Lung (tissue), 12 donors: ENCODE results near the gene TTC8. TPM values are rescaled to one million over a fixed set of nuclear protein-coding genes. Genes with fewer than 3 reads are reported as not detected.

Experiments used
- ATAC-seq: fragments of 200-7000 bp; cut with Tn5 transposase; one replicate; pipeline ENCODE4 v1.9.1; 2020; ENCODE audit warnings: moderate number of reproducible peaks; ENCODE audit not compliant: insufficient read depth, low FRiP score
- DNase-seq, 3 donors: peaks; one replicate each; pipeline ENCODE4 v3.0.0-alpha.2; 2013 to 2017
- H3K27ac ChIP-seq, 2 donors: one replicate each; pipeline ENCODE4 v1.5.1; 2013; ENCODE audit warnings: mild to moderate bottlenecking in 2 of 2, moderate library complexity in 2 of 2, control low read depth in 1 of 2, inconsistent platforms in 1 of 2, low read depth in 1 of 2, low read length in 1 of 2
- H3K27me3 ChIP-seq, 3 donors: one replicate each; pipeline ENCODE4 v1.5.1; 2013; ENCODE audit warnings: low read length in 2 of 3; ENCODE audit not compliant: control insufficient read depth in 3 of 3, insufficient read depth in 3 of 3
- H3K36me3 ChIP-seq, 4 donors: one replicate each; pipeline ENCODE4 v1.5.1; 2013; ENCODE audit warnings: low read length in 4 of 4, mild to moderate bottlenecking in 1 of 4, moderate library complexity in 1 of 4; ENCODE audit not compliant: control insufficient read depth in 4 of 4, insufficient read depth in 4 of 4
- H3K4me1 ChIP-seq, 5 donors: one replicate each; pipeline ENCODE4 v1.5.1; 2013; ENCODE audit warnings: low read length in 5 of 5, mild to moderate bottlenecking in 2 of 5, moderate library complexity in 1 of 5; ENCODE audit not compliant: control insufficient read depth in 5 of 5, insufficient read depth in 5 of 5
- H3K4me3 ChIP-seq: one replicate; pipeline ENCODE4 v1.5.1; 2013; ENCODE audit warnings: mild to moderate bottlenecking, control low read depth, moderate library complexity
- H3K9ac ChIP-seq, 2 donors: one replicate each; pipeline ENCODE4 v1.5.1; 2013; ENCODE audit warnings: low read length in 2 of 2, control low read depth in 1 of 2; ENCODE audit not compliant: insufficient read depth in 1 of 2
- H3K9me3 ChIP-seq, 4 donors: one replicate each; pipeline ENCODE4 v1.5.1; 2013; ENCODE audit warnings: low read length in 3 of 4, mild to moderate bottlenecking in 1 of 4, moderate library complexity in 1 of 4; ENCODE audit not compliant: control insufficient read depth in 4 of 4, insufficient read depth in 3 of 4
- WGBS, 2 donors: extraction: QIAGEN DNeasy Blood & Tissue Kit; methylation state at CpG; one replicate each; pipeline ENCODE4 v1.1.7; 2013; 5-methylcytosine and 5-hydroxymethylcytosine counted together
- polyA plus RNA-seq, 2 donors: library from polyadenylated mRNA; stranded (reverse); fragments of 200-250 nt; gene quantifications; one replicate each; pipeline ENCODE4 v1.2.1, GENCODE V29; 2013
- total RNA-seq, 2 donors: library from RNA; depleted of rRNA in 1 of 2; stranded (reverse); fragments of >200 nt in 1 of 2; gene quantifications; one replicate each; pipeline ENCODE4 v1.2.1, GENCODE V29; 2014 to 2021
- TF ChIP-seq, protein P1 (sequence below): IDR thresholded peaks from 2 replicates; pipeline ENCODE4 v1.5.1; 2012; ENCODE audit warnings: mild to moderate bottlenecking; ENCODE audit errors: control extremely low read depth, extremely low read depth
- donor health status: control.
- donor health status: control.
- donor health status: Bipolar disorder and iron deficiency.
- donor health status: healthy.
- donor health status: DM: yes; HTN: yes; CAD: no.

TTC8 gene
- total and polyA plus RNA-seq, 4 donors: 9.6 to 29.8 (median 16.0) TPM

GRCh38 chr14:88877192-88877591, 52.7 kb downstream of the TTC8 start:
- TF ChIP-seq, protein P1, sequence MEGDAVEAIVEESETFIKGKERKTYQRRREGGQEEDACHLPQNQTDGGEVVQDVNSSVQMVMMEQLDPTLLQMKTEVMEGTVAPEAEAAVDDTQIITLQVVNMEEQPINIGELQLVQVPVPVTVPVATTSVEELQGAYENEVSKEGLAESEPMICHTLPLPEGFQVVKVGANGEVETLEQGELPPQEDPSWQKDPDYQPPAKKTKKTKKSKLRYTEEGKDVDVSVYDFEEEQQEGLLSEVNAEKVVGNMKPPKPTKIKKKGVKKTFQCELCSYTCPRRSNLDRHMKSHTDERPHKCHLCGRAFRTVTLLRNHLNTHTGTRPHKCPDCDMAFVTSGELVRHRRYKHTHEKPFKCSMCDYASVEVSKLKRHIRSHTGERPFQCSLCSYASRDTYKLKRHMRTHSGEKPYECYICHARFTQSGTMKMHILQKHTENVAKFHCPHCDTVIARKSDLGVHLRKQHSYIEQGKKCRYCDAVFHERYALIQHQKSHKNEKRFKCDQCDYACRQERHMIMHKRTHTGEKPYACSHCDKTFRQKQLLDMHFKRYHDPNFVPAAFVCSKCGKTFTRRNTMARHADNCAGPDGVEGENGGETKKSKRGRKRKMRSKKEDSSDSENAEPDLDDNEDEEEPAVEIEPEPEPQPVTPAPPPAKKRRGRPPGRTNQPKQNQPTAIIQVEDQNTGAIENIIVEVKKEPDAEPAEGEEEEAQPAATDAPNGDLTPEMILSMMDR: no peak
- no peak for ATAC-seq
- no peaks in the 10 kb centered on the region for H3K27me3 ChIP-seq
- WGBS, 2 donors: 95 to 99% methylated on average over 2 of the region's 2 CpGs
- peaks cover 4 to 26% (median 9%) of the 10 kb centered on the region in 4 donors for H3K36me3 ChIP-seq
- peaks cover 0 to 3% (median 0%) of the 10 kb centered on the region in 4 donors for H3K9me3 ChIP-seq
- DNase-seq: no peak
- H3K4me1 ChIP-seq: no peaks in the 10 kb centered on the region
- H3K4me3 ChIP-seq: no peak overlapping the region
- H3K9ac ChIP-seq: no peak overlapping the region
- H3K27ac ChIP-seq: no peak overlapping the region

- no peak overlapping the region for H3K9ac ChIP-seq
- no peak overlapping the region for H3K4me3 ChIP-seq
- TF ChIP-seq, protein P1: no peak
- ATAC-seq (no peak), DNase-seq (no peak)
- H3K27ac ChIP-seq: no peak overlapping the region
- peaks cover 0 to 15% (median 3%) of the 10 kb centered on the region in 4 donors for H3K36me3 ChIP-seq
- H3K27me3 ChIP-seq: no peaks in the 10 kb centered on the region
- WGBS, 2 donors: 27 to 71% methylated on average over 4 of the region's 4 CpGs
- no peaks in the 10 kb centered on the region for H3K4me1 ChIP-seq
- peaks cover 0 to 11% (median 0%) of the 10 kb centered on the region in 4 donors for H3K9me3 ChIP-seq
Measured at GRCh38 chr14:88879022-88879421, 54.6 kb downstream of the TTC8 start.

DNA sequence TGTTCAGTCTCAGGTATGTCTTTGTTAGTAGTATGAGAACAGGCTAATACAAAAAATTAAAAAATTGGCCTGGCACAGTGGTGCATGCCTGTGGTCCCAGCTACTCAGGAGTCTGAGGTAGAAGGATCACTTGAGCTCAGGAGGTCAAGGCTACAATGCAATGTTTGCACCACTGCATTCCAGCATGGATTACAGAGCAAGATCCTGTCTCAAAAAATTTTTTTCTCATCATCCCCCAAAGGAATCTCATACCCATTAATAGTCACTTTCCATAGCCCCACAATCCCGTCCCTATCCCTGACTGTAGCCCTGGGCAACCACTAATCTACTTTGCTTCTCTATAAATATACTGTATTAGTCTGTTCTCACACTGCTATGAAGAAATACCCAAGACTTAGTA, 57.8 kb downstream of the TTC8 start:
- Histone ChIP-seq H3K27me3 (no peaks in the 10 kb centered on the region), H3K36me3 (peaks cover 0 to 11% (median 3%) of the 10 kb centered on the region in 4 donors), H3K4me3 (no peak overlapping the region), H3K9ac (no peak overlapping the region), H3K9me3 (peaks cover 0 to 11% (median 0%) of the 10 kb centered on the region in 4 donors), H3K4me1 (no peaks in the 10 kb centered on the region), H3K27ac (no peak overlapping the region)
- DNase-seq (no peak), ATAC-seq (no peak)
- 94 to 96% methylated on average over 1 of the region's 1 CpG for WGBS, 2 donors
- TF ChIP-seq, protein P1: no peak

DNA sequence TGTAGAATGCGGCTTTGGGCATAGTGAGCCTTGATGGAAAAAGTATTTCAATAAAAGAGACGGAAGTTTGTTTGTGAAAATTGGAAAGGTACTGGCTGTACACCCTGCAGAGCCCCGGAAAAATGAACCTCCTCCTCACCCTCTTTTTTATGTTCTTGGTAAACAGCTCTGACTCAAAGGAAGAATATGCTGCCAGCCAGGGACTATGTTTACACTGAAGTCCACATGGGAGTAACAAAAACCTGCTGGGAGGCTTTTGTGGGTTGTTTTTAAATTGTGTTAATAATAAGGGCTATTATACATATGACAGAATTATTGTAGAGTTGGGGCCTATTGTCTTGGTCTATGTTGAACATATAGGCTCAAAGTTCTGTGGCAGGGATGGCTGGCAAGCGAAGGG, 70.7 kb downstream of the TTC8 start:
- Histone ChIP-seq H3K4me1 (no peaks in the 10 kb centered on the region), H3K4me3 (no peak overlapping the region), H3K9me3 (peaks cover 0 to 3% (median 0%) of the 10 kb centered on the region in 4 donors), H3K36me3 (no peaks in the 10 kb centered on the region), H3K27ac (no peak overlapping the region), H3K27me3 (no peaks in the 10 kb centered on the region), H3K9ac (no peak overlapping the region)
- TF ChIP-seq, protein P1: no peak
- no peak for ATAC-seq
- no peak for DNase-seq
- 88 to 93% methylated on average over 4 of the region's 4 CpGs for WGBS, 2 donors
